ENCODE results near the gene NSFL1C.

NSFL1C gene

GRCh38 chr20:1484438-1485116 lies 17.9 kb upstream of the NSFL1C start:
- DNase-seq (ENCODE audit: low spot score) = no peak

- no peak for DNase-seq (ENCODE audit: low spot score)
Observed at GRCh38 chr20:1479831-1480595, 13.4 kb upstream of the NSFL1C start.

- peak; percentile 49 for DNase-seq (ENCODE audit: low spot score)
Observed at GRCh38 chr20:1478566-1478965, 11.9 kb upstream of the NSFL1C start.

GRCh38 chr20:1477896-1478490 lies 11.3 kb upstream of the NSFL1C start:
- DNase-seq (ENCODE audit: low spot score) = no peak

GRCh38 chr20:1474817-1475603 lies 8.4 kb upstream of the NSFL1C start:
- peak; percentile 22 for DNase-seq (ENCODE audit: low spot score)

- DNase-seq (ENCODE audit: low spot score) = no peak
Observed at GRCh38 chr20:1474325-1474724, 7.7 kb upstream of the NSFL1C start.

- DNase-seq (ENCODE audit: low spot score) = no peak
Observed at GRCh38 chr20:1473246-1474220, 6.9 kb upstream of the NSFL1C start.

DNA sequence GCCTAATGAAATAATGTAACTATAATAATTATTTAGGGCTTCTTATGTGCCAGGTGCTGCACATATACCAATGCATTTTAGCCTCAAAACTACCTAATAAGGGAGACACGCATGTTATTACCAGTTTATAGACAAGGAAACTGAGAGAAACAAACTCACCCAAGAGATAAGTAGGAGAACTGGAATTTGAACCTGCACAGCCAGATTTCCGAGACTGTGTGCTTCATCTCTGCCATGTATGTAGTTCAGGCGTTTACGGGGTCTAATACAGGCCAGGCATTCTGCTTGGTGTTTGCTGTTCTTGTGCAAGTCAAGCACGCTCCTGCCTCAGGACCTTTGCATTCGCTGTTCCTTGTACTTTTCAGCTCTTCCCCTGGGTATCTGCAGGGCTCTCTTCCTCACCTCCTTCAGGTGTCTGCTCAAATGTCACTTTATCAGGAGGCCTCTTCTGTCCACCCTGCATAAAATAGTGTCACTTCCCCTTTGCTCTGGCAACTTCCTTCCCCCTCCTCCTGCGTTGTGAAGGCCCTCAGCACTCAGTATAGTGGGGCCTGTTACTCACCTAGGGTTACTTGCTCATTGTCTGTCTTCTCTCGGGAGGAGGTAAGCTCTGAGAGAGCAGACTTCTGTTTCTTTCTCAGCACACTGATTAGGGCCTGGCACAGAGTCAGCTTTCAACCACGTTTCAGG lies 6.1 kb upstream of the NSFL1C start:
- DNase-seq (ENCODE audit: low spot score) = no peak

DNA sequence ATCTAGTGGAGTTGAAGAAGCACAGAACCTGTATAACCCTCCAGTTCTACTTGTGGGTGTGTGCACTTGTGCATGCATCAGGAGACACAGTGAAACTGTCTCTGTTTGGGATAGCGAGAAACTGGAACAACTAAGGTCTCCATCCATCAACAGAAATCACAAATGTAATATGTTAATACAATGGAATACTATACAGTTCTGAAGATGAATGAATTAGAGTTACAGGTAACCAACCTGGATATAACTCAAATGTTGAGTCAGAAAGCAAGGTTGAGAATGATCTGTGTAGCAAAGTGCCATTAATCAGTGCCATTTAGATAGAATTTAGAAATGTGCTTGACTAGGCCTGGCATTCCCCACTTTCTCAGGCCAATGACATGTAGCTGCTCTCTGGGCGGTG lies 4.6 kb upstream of the NSFL1C start:
- DNase-seq (ENCODE audit: low spot score) = no peak

DNA sequence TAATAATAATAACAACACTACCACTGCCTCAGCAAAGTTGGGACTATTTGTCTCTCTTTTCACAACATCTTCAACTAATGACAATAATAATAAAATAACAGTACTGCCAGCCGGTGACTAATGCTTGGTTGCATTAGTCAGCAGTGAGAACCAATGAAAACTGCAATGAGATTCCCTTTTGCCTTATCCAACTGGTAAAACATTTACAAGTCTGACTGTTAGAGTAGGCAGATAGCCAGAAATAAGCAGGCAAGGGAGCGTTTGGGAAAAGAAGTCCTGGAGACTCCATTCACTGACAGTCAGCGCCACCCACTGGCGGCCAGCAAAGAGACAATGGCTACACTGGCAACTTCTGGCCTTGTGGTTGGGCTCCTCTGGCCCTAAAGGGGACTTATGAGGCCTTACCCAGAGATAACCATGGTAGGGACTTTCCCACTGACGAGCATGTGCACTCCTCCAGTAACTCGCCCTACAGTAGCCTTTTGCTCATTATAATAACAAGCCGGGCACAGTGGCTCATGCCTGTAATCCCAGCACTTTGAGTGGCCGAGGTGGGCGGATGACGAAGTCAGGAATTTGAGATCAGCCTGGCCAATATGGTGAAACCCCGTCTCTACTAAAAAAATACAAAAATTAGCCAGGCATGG lies 3.4 kb upstream of the NSFL1C start:
- DNase-seq (ENCODE audit: low spot score) = peak; percentile 99

GRCh38 chr20:1469306-1469905 lies 2.8 kb upstream of the NSFL1C start:
- no peak for DNase-seq (ENCODE audit: low spot score)

DNA sequence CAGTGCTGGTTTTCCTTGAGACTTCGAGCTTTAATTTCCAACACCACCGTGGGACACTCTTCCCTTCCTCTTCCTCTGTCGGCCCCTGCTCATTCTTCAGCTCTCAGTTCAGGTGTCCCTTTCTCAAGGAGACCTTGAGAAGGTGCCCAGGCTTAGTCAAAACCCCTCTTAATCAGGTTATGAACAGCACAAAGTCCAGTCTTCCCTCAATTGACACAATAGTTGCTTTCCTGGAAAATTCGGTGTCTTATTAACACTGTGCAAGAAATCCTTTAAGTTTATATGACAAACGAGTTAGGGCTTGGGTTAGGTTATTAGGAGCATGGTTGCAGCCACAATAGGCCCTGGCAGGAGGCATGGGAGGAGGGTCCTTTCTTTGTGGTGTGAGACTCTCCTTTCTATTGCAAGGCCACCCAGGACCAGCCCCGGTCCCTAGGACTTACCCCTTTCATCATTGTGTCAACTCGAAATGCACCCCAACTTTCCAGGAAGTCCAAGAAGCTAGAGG lies 1.5 kb upstream of the NSFL1C start:
- no peak for DNase-seq (ENCODE audit: low spot score)

DNA sequence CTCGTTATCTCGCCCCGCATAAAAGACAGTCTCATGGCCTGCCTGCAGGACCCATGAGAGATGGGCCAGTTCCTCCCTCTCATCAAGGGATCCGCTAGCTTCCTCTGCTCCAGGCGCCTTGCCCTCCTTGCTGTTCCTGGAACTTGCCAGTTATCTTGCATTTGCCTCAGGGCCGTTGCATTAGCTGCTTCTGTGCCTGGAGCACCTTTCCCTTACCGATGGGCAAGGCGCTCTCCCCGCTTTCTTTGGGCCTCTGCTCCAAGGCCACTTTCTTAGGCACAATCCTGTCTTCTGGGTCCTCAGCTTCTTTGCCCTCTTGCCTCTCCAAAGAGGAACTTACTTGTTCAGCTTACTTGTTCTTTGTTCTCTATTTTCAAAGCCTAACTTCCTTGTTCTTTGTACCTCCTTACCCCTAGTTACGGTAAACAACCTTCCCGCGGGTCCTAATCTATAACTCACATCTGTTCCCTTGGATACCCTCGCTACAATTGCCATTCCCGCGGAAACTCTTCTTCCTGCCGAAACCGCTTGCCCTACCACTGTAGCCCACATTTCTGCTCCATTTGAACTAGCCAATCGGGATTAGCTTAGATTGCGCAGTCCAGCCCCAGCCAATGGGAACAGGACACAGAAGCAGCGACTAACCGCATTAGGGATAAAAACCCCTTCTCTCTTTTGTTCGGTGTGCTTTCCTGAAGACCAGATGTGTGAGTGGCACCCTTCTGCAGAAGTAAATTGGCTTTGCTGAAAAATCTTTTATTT lies 887 bp upstream of the NSFL1C start:
- DNase-seq (ENCODE audit: low spot score) = no peak

- DNase-seq (ENCODE audit: low spot score) = no peak
Observed at GRCh38 chr20:1467082-1467354, 369 bp upstream of the NSFL1C start.

- peak; percentile 61 for DNase-seq (ENCODE audit: low spot score)
Observed at GRCh38 chr20:1465470-1466210, 1.0 kb downstream of the NSFL1C start.

- no peak for DNase-seq (ENCODE audit: low spot score)
Observed at GRCh38 chr20:1463971-1464570, 2.6 kb downstream of the NSFL1C start.

DNA sequence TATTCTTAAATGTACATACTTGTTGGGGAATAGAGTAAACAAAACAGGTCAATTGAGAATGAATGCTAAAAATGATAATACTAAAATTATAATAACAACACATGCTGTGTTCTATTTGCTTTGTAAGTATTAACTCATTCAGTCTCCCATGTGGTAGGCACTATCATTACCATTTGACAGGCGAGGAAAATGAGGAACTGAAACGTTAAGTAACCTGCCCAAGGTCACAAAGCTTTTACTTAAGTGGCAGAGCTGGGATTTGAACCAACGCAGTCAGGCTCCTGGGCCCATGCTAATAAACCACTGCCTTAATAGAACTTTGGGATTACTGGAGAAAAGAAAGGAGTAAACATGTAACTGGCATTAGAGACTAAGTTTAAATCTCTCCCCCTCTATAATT lies 3.8 kb downstream of the NSFL1C start:
- no peak for DNase-seq (ENCODE audit: low spot score)

- DNase-seq (ENCODE audit: low spot score) = no peak
Observed at GRCh38 chr20:1462001-1462400, 4.6 kb downstream of the NSFL1C start.
